ENCODE results near the gene PCDHB4.
A peak's percentile ranks its signal among the peaks of the same experiment; 100 is the strongest.

DNA sequence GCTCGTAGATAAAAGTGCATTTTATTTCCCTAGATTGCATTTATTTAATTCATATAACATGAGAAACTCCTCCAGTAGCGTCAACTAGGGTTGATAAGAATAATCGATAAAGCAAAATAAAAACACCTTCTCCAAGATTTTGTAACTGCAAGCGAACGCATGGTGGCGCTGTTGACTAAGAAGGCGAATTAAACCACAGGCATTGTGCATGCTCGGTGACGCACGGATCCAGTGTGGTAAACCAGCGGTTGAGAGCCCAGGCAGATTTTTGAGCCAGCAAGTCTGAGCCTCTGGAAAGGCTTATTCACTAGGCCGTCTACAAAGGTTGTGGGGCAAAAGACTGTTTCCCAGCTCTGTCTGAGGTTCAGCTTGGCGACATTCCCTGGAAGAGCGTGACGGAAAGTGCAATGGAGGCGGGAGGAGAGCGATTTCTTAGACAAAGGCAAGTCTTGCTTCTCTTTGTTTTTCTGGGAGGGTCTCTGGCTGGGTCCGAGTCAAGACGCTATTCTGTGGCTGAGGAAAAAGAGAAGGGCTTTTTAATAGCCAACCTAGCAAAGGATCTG is 21.3 kb upstream of the PCDHB4 start, which contains the start of gene PCDHB3:
- TF ChIP-seq, protein P1, sequence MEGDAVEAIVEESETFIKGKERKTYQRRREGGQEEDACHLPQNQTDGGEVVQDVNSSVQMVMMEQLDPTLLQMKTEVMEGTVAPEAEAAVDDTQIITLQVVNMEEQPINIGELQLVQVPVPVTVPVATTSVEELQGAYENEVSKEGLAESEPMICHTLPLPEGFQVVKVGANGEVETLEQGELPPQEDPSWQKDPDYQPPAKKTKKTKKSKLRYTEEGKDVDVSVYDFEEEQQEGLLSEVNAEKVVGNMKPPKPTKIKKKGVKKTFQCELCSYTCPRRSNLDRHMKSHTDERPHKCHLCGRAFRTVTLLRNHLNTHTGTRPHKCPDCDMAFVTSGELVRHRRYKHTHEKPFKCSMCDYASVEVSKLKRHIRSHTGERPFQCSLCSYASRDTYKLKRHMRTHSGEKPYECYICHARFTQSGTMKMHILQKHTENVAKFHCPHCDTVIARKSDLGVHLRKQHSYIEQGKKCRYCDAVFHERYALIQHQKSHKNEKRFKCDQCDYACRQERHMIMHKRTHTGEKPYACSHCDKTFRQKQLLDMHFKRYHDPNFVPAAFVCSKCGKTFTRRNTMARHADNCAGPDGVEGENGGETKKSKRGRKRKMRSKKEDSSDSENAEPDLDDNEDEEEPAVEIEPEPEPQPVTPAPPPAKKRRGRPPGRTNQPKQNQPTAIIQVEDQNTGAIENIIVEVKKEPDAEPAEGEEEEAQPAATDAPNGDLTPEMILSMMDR (IDR thresholded peaks at IDR 0.05; ENCODE audit: control extremely low read depth in 1 of 3, insufficient read depth in 1 of 3, low read depth in 1 of 3, low read length in 3 of 3), result peak; percentile 65 to 82 (median 66)
- peak; percentile 69; the same call in 1 of the 2 replicates for TF ChIP-seq POLR2AphosphoS5 (IDR thresholded peaks at IDR 0.05; ENCODE audit: low read depth, low read length)
- no peak for TF ChIP-seq YY1 (IDR thresholded peaks at IDR 0.05; ENCODE audit: low read depth, low read length)
- no peak for TF ChIP-seq NRF1 (IDR thresholded peaks at IDR 0.05; ENCODE audit: low read depth, low read length)
- no peak for TF ChIP-seq ASH2L (IDR thresholded peaks at IDR 0.05; ENCODE audit: low read length)
- TF ChIP-seq, protein P2, sequence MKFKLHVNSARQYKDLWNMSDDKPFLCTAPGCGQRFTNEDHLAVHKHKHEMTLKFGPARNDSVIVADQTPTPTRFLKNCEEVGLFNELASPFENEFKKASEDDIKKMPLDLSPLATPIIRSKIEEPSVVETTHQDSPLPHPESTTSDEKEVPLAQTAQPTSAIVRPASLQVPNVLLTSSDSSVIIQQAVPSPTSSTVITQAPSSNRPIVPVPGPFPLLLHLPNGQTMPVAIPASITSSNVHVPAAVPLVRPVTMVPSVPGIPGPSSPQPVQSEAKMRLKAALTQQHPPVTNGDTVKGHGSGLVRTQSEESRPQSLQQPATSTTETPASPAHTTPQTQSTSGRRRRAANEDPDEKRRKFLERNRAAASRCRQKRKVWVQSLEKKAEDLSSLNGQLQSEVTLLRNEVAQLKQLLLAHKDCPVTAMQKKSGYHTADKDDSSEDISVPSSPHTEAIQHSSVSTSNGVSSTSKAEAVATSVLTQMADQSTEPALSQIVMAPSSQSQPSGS (IDR thresholded peaks at IDR 0.05; ENCODE audit: low read length), result no peak
- TF ChIP-seq, protein P3, sequence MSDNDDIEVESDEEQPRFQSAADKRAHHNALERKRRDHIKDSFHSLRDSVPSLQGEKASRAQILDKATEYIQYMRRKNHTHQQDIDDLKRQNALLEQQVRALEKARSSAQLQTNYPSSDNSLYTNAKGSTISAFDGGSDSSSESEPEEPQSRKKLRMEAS (IDR thresholded peaks at IDR 0.05), result peak; percentile 59; the same call in 1 of the 2 replicates
- TF ChIP-seq CREB1 (IDR thresholded peaks at IDR 0.05), result 0 out of 2 replicates have a peak, but pooled peaks have one; percentile 5
- TF ChIP-seq JUND (IDR thresholded peaks at IDR 0.05; ENCODE audit: low read length), result no peak
- TF ChIP-seq, protein P4, sequence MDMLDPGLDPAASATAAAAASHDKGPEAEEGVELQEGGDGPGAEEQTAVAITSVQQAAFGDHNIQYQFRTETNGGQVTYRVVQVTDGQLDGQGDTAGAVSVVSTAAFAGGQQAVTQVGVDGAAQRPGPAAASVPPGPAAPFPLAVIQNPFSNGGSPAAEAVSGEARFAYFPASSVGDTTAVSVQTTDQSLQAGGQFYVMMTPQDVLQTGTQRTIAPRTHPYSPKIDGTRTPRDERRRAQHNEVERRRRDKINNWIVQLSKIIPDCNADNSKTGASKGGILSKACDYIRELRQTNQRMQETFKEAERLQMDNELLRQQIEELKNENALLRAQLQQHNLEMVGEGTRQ (IDR thresholded peaks at IDR 0.05; ENCODE audit: low read length), result no peak
- TF ChIP-seq RAD21 (IDR thresholded peaks at IDR 0.05 in 1 of 2, conservative IDR thresholded peaks at IDR 0.05 in 1 of 2; ENCODE audit: low read depth in 2 of 2, low read length in 2 of 2), result peak; percentile 69 to 72
- no peak for TF ChIP-seq HDAC2 (IDR thresholded peaks at IDR 0.05; ENCODE audit: borderline replicate concordance in 1 of 2, low read depth in 2 of 2, low read length in 2 of 2)
- TF ChIP-seq, protein P5, sequence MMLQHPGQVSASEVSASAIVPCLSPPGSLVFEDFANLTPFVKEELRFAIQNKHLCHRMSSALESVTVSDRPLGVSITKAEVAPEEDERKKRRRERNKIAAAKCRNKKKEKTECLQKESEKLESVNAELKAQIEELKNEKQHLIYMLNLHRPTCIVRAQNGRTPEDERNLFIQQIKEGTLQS (IDR thresholded peaks at IDR 0.05; ENCODE audit: insufficient read depth, low read depth, low read length), result no peak
- no peak for TF ChIP-seq JUN (IDR thresholded peaks at IDR 0.05; ENCODE audit: low read depth, low read length)

All from H1 (cell line).